PC-3 (cell line): Measurements from ENCODE around the gene RFC4.

Experiments used
- CTCF ChIP-seq: fragments of 300-600 bp; sonication (generic); conservative IDR thresholded peaks from 2 replicates; pipeline ENCODE4 v1.5.1; 2017; ENCODE audit warnings: antibody characterized with exemption, low read depth, mild to moderate bottlenecking, low read length
- EZH2 ChIP-seq: fragments of 300-600 bp; sonication (generic); IDR thresholded peaks from one replicate; pipeline ENCODE4 v1.6.1; 2017; ENCODE audit warnings: antibody characterized with exemption, mild to moderate bottlenecking, low read length; ENCODE audit not compliant: unreplicated experiment
- EZH2phosphoT487 ChIP-seq: fragments of 300-600 bp; sonication (generic); IDR thresholded peaks from 2 replicates; pipeline ENCODE4 v1.6.1; 2018; ENCODE audit warnings: mild to moderate bottlenecking, antibody characterized with exemption, low read length, borderline replicate concordance

GRCh38 chr3:186814100-186814499, 7.8 kb upstream of the RFC4 start:
- TF ChIP-seq CTCF (no peak), EZH2 (no peak), EZH2phosphoT487 (no peak)
